Chondrocyte (in vitro differentiated cells): Measurements from ENCODE around the gene FRMD3. TPM values are rescaled to one million over a fixed set of nuclear protein-coding genes. Genes with fewer than 3 reads are reported as not detected.

Experiments used
- DNase-seq: peaks from one replicate; pipeline ENCODE4 v3.0.0; 2021; ENCODE audit warnings: mixed read lengths, low spot score
- H3K27ac Mint-ChIP-seq: one replicate; pipeline ENCODE4 v1.8.0; 2021; ENCODE audit warnings: mild to moderate bottlenecking, moderate library complexity, mixed read lengths; ENCODE audit not compliant: unreplicated experiment
- H3K27me3 Mint-ChIP-seq: 2 replicates; pipeline ENCODE4 v1.8.0; 2021; ENCODE audit warnings: low read depth, mixed read lengths
- H3K36me3 Mint-ChIP-seq: 2 replicates; pipeline ENCODE4 v1.8.0; 2021; ENCODE audit warnings: low read depth, mixed read lengths
- H3K4me1 Mint-ChIP-seq: 2 replicates; pipeline ENCODE4 v1.8.0; 2021; ENCODE audit warnings: low read depth, mild to moderate bottlenecking, mixed read lengths
- H3K4me3 Mint-ChIP-seq: one replicate; pipeline ENCODE4 v1.8.0; 2021; ENCODE audit warnings: mild to moderate bottlenecking, moderate library complexity, mixed read lengths; ENCODE audit not compliant: unreplicated experiment
- H3K9me3 Mint-ChIP-seq: 2 replicates; pipeline ENCODE4 v1.8.0; 2021; ENCODE audit warnings: low read depth, mixed read lengths
- total RNA-seq: library from RNA; stranded (reverse); gene quantifications from 3 replicates; pipeline ENCODE4 v1.2.1, GENCODE V29; 2021
- TF ChIP-seq, protein P1 (sequence below): fragments of 200-600 bp; sonication (generic); IDR thresholded peaks from 2 replicates; pipeline ENCODE4 v1.5.0; 2021; ENCODE audit warnings: antibody characterized with exemption, mild to moderate bottlenecking, moderate library complexity

FRMD3 gene
- total RNA-seq, 1 donor from 2014 or later: 1.1 TPM

DNA sequence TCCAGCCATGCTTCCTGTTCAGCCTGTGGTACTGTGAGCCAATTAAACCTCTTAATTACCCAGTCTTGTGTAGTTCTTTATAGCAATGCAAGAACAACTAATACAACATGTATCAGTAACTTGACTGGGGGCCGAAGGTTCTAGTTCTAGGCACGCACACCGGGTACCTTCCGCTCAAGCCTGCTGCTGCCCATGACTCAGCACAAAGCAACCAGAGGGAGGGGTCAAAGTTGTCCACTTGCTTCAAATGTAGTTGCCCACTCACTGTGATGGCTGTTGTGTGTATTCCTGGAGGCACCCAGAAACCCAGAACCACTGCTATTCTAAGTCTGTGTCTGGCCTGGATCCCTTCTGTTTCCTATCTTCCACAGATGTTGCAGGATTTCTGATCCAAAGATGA lies 222.6 kb downstream of the FRMD3 start:
- TF ChIP-seq, protein P1, sequence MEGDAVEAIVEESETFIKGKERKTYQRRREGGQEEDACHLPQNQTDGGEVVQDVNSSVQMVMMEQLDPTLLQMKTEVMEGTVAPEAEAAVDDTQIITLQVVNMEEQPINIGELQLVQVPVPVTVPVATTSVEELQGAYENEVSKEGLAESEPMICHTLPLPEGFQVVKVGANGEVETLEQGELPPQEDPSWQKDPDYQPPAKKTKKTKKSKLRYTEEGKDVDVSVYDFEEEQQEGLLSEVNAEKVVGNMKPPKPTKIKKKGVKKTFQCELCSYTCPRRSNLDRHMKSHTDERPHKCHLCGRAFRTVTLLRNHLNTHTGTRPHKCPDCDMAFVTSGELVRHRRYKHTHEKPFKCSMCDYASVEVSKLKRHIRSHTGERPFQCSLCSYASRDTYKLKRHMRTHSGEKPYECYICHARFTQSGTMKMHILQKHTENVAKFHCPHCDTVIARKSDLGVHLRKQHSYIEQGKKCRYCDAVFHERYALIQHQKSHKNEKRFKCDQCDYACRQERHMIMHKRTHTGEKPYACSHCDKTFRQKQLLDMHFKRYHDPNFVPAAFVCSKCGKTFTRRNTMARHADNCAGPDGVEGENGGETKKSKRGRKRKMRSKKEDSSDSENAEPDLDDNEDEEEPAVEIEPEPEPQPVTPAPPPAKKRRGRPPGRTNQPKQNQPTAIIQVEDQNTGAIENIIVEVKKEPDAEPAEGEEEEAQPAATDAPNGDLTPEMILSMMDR: no peak
- Mint-ChIP-seq H3K27ac (no peak overlapping the region), H3K36me3 (peaks cover 2% of the 10 kb centered on the region), H3K4me1 (no peaks in the 10 kb centered on the region), H3K9me3 (peaks cover 2% of the 10 kb centered on the region), H3K27me3 (peaks cover 2% of the 10 kb centered on the region), H3K4me3 (no peak overlapping the region)
- DNase-seq: no peak

DNA sequence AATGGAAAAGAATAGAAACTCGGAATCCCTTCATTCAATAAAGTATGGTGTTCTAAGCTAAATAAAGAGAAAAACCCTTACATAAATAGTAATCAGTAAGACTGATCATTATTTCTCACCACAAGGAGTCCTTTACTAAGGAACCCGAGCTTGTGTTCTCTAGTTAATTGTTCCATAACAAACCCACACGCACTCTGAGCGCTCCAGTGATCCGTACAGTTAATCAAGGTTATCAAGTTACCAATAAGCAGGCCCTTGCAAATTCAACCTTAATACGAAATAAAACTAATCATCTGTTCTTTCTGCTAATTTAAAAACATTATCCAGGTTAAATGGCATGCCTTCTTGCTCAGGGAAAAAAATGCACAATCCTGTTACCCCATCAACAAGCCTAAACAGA lies 224.4 kb downstream of the FRMD3 start:
- no peak overlapping the region for H3K4me3 Mint-ChIP-seq
- peaks cover 2% of the 10 kb centered on the region for H3K27me3 Mint-ChIP-seq
- no peaks in the 10 kb centered on the region for H3K36me3 Mint-ChIP-seq
- no peak for DNase-seq
- TF ChIP-seq, protein P1: no peak
- H3K4me1 Mint-ChIP-seq: no peaks in the 10 kb centered on the region
- no peak overlapping the region for H3K27ac Mint-ChIP-seq
- H3K9me3 Mint-ChIP-seq: no peaks in the 10 kb centered on the region

DNA sequence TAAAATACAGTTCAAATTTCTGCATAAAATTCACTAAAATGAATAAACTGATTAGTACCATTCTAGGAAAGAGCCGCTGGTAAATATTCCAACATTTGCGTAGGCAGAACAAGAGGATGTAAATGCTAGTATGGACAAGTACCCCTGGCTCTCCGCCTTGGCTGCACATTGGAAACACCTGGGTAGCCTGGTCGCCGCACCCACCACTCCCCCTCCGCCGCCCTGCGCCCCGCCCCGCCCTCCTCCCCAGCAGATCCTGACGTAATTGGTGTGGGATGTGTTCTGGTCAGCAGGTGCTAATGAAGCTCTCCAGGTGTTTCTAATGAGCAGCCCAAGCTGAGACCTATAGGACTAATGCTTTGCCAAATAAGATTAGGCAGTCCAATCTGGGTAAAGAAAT lies 225.7 kb downstream of the FRMD3 start:
- Mint-ChIP-seq H3K4me1 (no peaks in the 10 kb centered on the region), H3K4me3 (no peak overlapping the region), H3K27ac (no peak overlapping the region), H3K27me3 (no peaks in the 10 kb centered on the region), H3K36me3 (no peaks in the 10 kb centered on the region), H3K9me3 (no peaks in the 10 kb centered on the region)
- DNase-seq: no peak
- TF ChIP-seq, protein P1: no peak

DNA sequence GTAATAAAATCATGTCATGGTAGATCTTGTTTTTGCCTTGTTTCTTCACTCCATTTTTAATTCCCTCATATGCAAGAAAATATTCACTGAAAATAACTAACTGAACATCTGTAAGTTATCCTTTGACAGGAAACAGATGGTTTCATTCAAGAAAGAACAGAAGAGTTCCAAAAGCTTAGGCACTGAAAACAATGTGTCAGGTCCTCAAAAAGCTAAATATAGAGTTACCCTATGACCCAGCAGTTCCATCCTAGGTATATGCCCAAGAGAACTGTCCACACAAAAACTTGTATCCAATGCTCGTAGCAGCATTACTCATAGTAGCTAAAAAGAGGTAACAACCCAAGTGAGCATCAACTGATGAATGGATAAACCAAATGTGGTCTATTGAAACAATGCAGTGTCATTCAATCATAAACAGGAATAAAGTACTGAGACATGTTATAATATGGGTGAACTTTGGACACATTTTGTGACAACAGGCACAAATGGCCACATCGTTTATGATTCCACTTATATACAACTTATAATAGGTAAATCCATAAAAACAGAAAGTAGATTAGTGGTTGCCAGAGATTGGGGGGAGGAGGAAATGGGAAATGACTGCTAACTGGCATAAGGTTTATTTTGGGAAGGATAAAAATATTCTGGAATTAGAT lies 231.0 kb downstream of the FRMD3 start:
- no peaks in the 10 kb centered on the region for H3K36me3 Mint-ChIP-seq
- H3K9me3 Mint-ChIP-seq: no peaks in the 10 kb centered on the region
- no peak overlapping the region for H3K27ac Mint-ChIP-seq
- H3K4me1 Mint-ChIP-seq: peaks cover 17% of the 10 kb centered on the region
- H3K4me3 Mint-ChIP-seq: no peak overlapping the region
- no peak for DNase-seq
- TF ChIP-seq, protein P1: no peak
- H3K27me3 Mint-ChIP-seq: no peaks in the 10 kb centered on the region

DNA sequence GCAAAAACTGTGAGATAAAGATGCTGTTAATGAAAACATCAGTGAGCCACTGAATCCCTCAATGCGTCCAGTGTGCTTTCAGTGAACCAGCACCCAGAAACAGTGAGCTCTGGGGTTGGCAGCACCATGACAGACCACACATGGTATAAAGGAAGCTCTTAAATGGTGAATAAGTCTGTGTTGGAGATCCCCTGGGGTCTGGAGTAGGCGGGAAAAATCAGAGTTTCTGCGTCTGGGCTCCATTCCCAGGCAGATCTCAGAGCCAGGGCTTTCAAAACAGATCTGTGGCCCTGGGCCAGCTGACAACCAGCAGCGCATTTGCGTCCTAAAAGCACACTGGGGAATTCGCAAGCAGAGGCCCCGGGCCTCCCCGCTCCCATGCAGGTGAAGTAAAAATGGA lies 233.5 kb downstream of the FRMD3 start:
- no peak for DNase-seq
- no peak overlapping the region for H3K27ac Mint-ChIP-seq

More for the DNA sequence above, 233.5 kb downstream of the FRMD3 start:
- Mint-ChIP-seq H3K4me1 (peaks cover 17% of the 10 kb centered on the region), H3K9me3 (no peaks in the 10 kb centered on the region), H3K4me3 (no peak overlapping the region), H3K27me3 (no peaks in the 10 kb centered on the region), H3K36me3 (no peaks in the 10 kb centered on the region)
- TF ChIP-seq, protein P1: no peak
